LNCaP clone FGC (cell line): ENCODE measurements around the gene DEFB127.
"Not testable (repeated sequence)": the region's sequence is repeated elsewhere in the genome, so short reads cannot be mapped to it uniquely, and the experiment has no call there.

Source experiments
- DNase-seq: peaks from one replicate; pipeline ENCODE4 v3.0.0-alpha.2; 2011; ENCODE audit warnings: low read depth
- H3K4me3 ChIP-seq: 2 replicates; pipeline ENCODE4 v1.5.1; 2011; ENCODE audit warnings: mild to moderate bottlenecking, low read depth, low read length, control low read depth
- TF ChIP-seq, protein P1 (sequence below): IDR thresholded peaks from 2 replicates; pipeline ENCODE4 v1.5.1; 2012; ENCODE audit warnings: mild to moderate bottlenecking; ENCODE audit not compliant: control insufficient read depth, insufficient read depth; ENCODE audit errors: extremely low read depth

DEFB127 gene

DNA sequence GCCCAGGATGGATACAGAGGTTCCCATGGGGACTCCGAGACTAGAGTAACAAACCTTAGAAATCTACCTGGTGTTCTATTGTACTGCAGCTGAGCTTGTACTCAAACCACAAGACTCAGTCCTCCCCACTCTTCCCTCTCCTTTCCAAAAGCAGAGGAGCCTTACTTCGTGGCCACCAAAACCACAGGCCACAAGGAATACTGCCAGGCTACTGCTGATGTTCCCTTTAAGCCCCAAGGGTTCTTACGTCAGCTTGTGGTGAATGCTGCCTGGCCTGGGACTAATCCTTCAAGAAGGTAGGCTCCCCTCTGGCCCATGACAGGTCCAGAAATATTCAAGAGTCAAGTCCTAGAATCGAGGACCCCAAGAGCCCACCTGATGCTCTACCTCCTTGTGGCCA is 42.7 kb downstream of the DEFB127 start:
- DNase-seq = no peak
- TF ChIP-seq, protein P1, sequence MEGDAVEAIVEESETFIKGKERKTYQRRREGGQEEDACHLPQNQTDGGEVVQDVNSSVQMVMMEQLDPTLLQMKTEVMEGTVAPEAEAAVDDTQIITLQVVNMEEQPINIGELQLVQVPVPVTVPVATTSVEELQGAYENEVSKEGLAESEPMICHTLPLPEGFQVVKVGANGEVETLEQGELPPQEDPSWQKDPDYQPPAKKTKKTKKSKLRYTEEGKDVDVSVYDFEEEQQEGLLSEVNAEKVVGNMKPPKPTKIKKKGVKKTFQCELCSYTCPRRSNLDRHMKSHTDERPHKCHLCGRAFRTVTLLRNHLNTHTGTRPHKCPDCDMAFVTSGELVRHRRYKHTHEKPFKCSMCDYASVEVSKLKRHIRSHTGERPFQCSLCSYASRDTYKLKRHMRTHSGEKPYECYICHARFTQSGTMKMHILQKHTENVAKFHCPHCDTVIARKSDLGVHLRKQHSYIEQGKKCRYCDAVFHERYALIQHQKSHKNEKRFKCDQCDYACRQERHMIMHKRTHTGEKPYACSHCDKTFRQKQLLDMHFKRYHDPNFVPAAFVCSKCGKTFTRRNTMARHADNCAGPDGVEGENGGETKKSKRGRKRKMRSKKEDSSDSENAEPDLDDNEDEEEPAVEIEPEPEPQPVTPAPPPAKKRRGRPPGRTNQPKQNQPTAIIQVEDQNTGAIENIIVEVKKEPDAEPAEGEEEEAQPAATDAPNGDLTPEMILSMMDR = no peak

DNA sequence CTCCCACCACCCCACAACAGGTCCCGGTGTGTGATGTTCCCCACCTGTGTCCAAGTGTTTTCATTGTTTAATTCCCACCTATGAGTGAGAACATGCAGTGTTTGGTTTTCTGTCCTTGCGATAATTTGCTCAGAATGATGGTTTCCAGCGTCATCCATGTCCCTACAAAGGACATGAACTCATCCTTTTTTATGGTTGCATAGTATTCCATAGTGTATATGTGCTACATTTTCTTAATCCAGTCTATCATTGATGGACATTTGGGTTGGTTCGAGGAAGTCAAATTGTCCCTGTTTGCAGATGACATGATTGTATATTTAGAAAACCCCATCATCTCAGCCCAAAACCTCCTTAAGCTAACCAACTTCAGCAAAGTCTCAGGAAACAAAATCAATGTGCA is 46.4 kb downstream of the DEFB127 start:
- DNase-seq, H3K4me3 ChIP-seq: not testable (repeated sequence)

More for the DNA sequence above, 42.7 kb downstream of the DEFB127 start:
- H3K4me3 ChIP-seq = no peak overlapping the region
